Gastrocnemius medialis (tissue), 4 donors: ENCODE measurements around the gene COG6. TPM values are rescaled to one million over a fixed set of nuclear protein-coding genes. Genes with fewer than 3 reads are reported as not detected.

Experiments
- ATAC-seq, 2 donors: fragments of 150-250 bp; one replicate each; pipeline ENCODE4 v1.9.1; 2016
- DNase-seq, 2 donors: peaks; one replicate each; pipeline ENCODE4 v3.0.0-alpha.2; 2019
- H3K27ac ChIP-seq, 4 donors: fragments of 200-600 bp; sonication (generic); 1 replicate in 1 of 4; 2 replicates in 3 of 4; pipeline ENCODE4 v1.5.1; 2016 to 2018; ENCODE audit warnings: mild to moderate bottlenecking in 2 of 4, moderate library complexity in 1 of 4
- H3K27me3 ChIP-seq, 3 donors: fragments of 200-600 bp; sonication (generic) in 2 of 3; 1 replicate in 1 of 3; 2 replicates in 2 of 3; pipeline versions ENCODE4 v1.5.1 to v1.6.0; 2016 to 2019; ENCODE audit warnings: mild to moderate bottlenecking in 1 of 3, moderate library complexity in 1 of 3
- H3K36me3 ChIP-seq, 2 donors: fragments of 200-600 bp; sonication (generic) in 1 of 2; one replicate each; pipeline ENCODE4 v1.5.1; 2017 to 2018
- H3K4me1 ChIP-seq, 2 donors: fragments of 200-600 bp; sonication (generic) in 1 of 2; one replicate each; pipeline ENCODE4 v1.5.1; 2016 to 2017; ENCODE audit warnings: mild to moderate bottlenecking in 2 of 2
- H3K4me3 ChIP-seq, 4 donors: fragments of 200-600 bp; sonication (generic) in 3 of 4; 1 replicate in 1 of 4; 2 replicates in 3 of 4; pipeline ENCODE4 v1.5.1; 2016 to 2019; ENCODE audit warnings: mild to moderate bottlenecking in 2 of 4
- H3K9me3 ChIP-seq, 3 donors: fragments of 200-600 bp; sonication (generic) in 2 of 3; 1 replicate in 1 of 3; 2 replicates in 2 of 3; pipeline ENCODE4 v1.5.1; 2016 to 2019
- POLR2A ChIP-seq, 2 donors: fragments of 450-650 bp; IDR thresholded peaks; one replicate each; pipeline ENCODE4 v1.6.1; 2017; ENCODE audit warnings: antibody characterized with exemption in 2 of 2, mild to moderate bottlenecking in 2 of 2, moderate library complexity in 2 of 2
- in situ Hi-C, 4 donors: fragments of 200-750 bp; cut with MboI; loops; one replicate each; pipeline versions ENCODE4 v1.15.0 to v1.8.0; 2017; ENCODE audit warnings: low sequenced_read_pairs in 4 of 4
- intact Hi-C: fragments of 100-400 bp; cut with DNase I; formaldehyde crosslinking; loops from one replicate; pipeline ENCODE4 v1.15.1; 2023; ENCODE audit warnings: low total_unique reads
- total RNA-seq, 4 donors: library from RNA; depleted of rRNA; stranded (reverse); fragments of >200 nt; gene quantifications; one replicate each; pipeline versions ENCODE4 v1.1.0 to v1.2.3, GENCODE V29; 2016
- TF ChIP-seq, protein P1 (sequence below), 5 experiments: fragments of 450-650 bp in 3 of 5; fragments of 200-600 bp in 2 of 5; sonication (generic) in 2 of 5; IDR thresholded peaks in 4 of 5; conservative IDR thresholded peaks in 1 of 5; 1 replicate in 4 of 5; 2 replicates in 1 of 5; pipeline ENCODE4 v1.5.1; 2016 to 2019; ENCODE audit warnings: antibody characterized with exemption in 5 of 5, mild to moderate bottlenecking in 3 of 5, moderate library complexity in 3 of 5

The COG6 gene
- 10 to 100 TPM in 1 of 4 donors, 1 to 10 TPM in 3; 5.4 to 13.5 (median 7.1) TPM for total RNA-seq

GRCh38 chr13:39655569-39656324, at the start of gene COG6:
Gene COG6, plus strand, starts transcription at chr13:39655662. Its CDS starts 65 bp downstream, at chr13:39655727.
- peak within 1 kb of the TSS; percentile 77 to 82 (median 78) for H3K27ac ChIP-seq
- in situ Hi-C loops = no loop called here
- ATAC-seq = peak; percentile 96 to 98

GRCh38 chr13:39605677-39606320, 49.7 kb upstream of the COG6 start:
- in situ Hi-C loops = loop anchor here in 1 of 4 donors (25.0 kb wide), 2 partner anchors 343 to 568 kb away; partner anchors contain the start of genes NHLRC3 and PROSER1
- Histone ChIP-seq H3K36me3 (no peaks in the 10 kb centered on the region), H3K27me3 (peaks cover 0 to 4% (median 0%) of the 10 kb centered on the region in 3 donors), H3K27ac (no peak overlapping the region), H3K4me1 (peaks cover 6 to 10% of the 10 kb centered on the region in 2 donors), H3K9me3 (no peaks in the 10 kb centered on the region), H3K4me3 (no peak overlapping the region)
- no peak for ATAC-seq
- no peak for DNase-seq
- no peak for TF ChIP-seq POLR2A (IDR thresholded peaks at IDR 0.05)
- intact Hi-C loops = loop anchor here (10.0 kb wide), 1 partner anchor 151 kb away; no protein-coding TSS in a partner anchor

More at GRCh38 chr13:39655569-39656324, at the start of gene COG6:
- peak; percentile 74 to 82 for DNase-seq
- no peaks in the 10 kb centered on the region for H3K27me3 ChIP-seq
- H3K9me3 ChIP-seq = no peaks in the 10 kb centered on the region
- intact Hi-C loops = loop anchor here (1.0 kb wide), 1 partner anchor 510 kb away; no protein-coding TSS in a partner anchor
- H3K4me3 ChIP-seq = peak within 1 kb of the TSS; percentile 88 to 97 (median 94)
- no peak for TF ChIP-seq POLR2A (IDR thresholded peaks at IDR 0.05)
- TF ChIP-seq, protein P1, sequence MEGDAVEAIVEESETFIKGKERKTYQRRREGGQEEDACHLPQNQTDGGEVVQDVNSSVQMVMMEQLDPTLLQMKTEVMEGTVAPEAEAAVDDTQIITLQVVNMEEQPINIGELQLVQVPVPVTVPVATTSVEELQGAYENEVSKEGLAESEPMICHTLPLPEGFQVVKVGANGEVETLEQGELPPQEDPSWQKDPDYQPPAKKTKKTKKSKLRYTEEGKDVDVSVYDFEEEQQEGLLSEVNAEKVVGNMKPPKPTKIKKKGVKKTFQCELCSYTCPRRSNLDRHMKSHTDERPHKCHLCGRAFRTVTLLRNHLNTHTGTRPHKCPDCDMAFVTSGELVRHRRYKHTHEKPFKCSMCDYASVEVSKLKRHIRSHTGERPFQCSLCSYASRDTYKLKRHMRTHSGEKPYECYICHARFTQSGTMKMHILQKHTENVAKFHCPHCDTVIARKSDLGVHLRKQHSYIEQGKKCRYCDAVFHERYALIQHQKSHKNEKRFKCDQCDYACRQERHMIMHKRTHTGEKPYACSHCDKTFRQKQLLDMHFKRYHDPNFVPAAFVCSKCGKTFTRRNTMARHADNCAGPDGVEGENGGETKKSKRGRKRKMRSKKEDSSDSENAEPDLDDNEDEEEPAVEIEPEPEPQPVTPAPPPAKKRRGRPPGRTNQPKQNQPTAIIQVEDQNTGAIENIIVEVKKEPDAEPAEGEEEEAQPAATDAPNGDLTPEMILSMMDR (IDR thresholded peaks at IDR 0.05 in 4 of 5, conservative IDR thresholded peaks at IDR 0.05 in 1 of 5) = peak in 2 of 5 experiments; percentile 36 to 42
- H3K36me3 ChIP-seq = peaks cover 0 to 7% of the 10 kb centered on the region in 2 donors
- H3K4me1 ChIP-seq = peaks cover 10% of the 10 kb centered on the region in 2 donors

- Histone ChIP-seq H3K4me3 (no peak overlapping the region), H3K27me3 (peaks cover 0 to 4% (median 0%) of the 10 kb centered on the region in 3 donors), H3K27ac (no peak overlapping the region), H3K36me3 (no peaks in the 10 kb centered on the region), H3K4me1 (peaks cover 6 to 10% of the 10 kb centered on the region in 2 donors), H3K9me3 (no peaks in the 10 kb centered on the region)
- in situ Hi-C loops (loop anchor here in 1 of 4 donors (25.0 kb wide), 2 partner anchors 346 to 571 kb away; partner anchors contain the start of genes NHLRC3 and PROSER1), intact Hi-C loops (loop anchor here (10.0 kb wide), 1 partner anchor 153 kb away; no protein-coding TSS in a partner anchor)
- no peak for ATAC-seq
- no peak for TF ChIP-seq POLR2A (IDR thresholded peaks at IDR 0.05)
- TF ChIP-seq, protein P1 (IDR thresholded peaks at IDR 0.05 in 4 of 5, conservative IDR thresholded peaks at IDR 0.05 in 1 of 5) = no peak
- no peak for DNase-seq
Measured at GRCh38 chr13:39607876-39608275, 47.6 kb upstream of the COG6 start.

GRCh38 chr13:39612023-39612637, 43.3 kb upstream of the COG6 start:
- Histone ChIP-seq H3K4me1 (no peaks in the 10 kb centered on the region), H3K27ac (no peak overlapping the region), H3K27me3 (no peaks in the 10 kb centered on the region), H3K4me3 (no peak overlapping the region), H3K9me3 (no peaks in the 10 kb centered on the region), H3K36me3 (no peaks in the 10 kb centered on the region)
- in situ Hi-C loops = loop anchor here (5.0 to 25.0 kb wide), 7 partner anchors 345 to 575 kb away; partner anchors contain the start of genes NHLRC3 (in 1 of the 4) and PROSER1 (in 1 of the 4)
- ATAC-seq (no peak), DNase-seq (peak; percentile 31)
- intact Hi-C loops = loop anchor here (2.0 to 10.0 kb wide), 3 partner anchors 197 to 467 kb away; no protein-coding TSS in a partner anchor
- no peak for TF ChIP-seq POLR2A (IDR thresholded peaks at IDR 0.05)
- TF ChIP-seq, protein P1 (IDR thresholded peaks at IDR 0.05 in 4 of 5, conservative IDR thresholded peaks at IDR 0.05 in 1 of 5) = peak; percentile 69 to 85 (median 80)
